Smooth muscle cell (in vitro differentiated cells): ENCODE data around the gene C1orf21. TPM values are rescaled to one million over a fixed set of nuclear protein-coding genes. Genes with fewer than 3 reads are reported as not detected.

Experiments used
- DNase-seq: peaks from one replicate; lab custom pipeline; 2025; ENCODE audit not compliant: unreplicated experiment; lab: John Stamatoyannopoulos, UW
- H2AFZ ChIP-seq: fragments of 200-600 bp; sonication (generic); 2 replicates; pipeline ENCODE4 v1.6.0; 2016; ENCODE audit warnings: antibody characterized with exemption, low read depth, mild to moderate bottlenecking
- H3F3A ChIP-seq: fragments of 200-600 bp; sonication (generic); 2 replicates; pipeline ENCODE4 v1.6.0; 2017; ENCODE audit warnings: antibody characterized with exemption, low read depth
- H3K27ac ChIP-seq: fragments of 200-600 bp; sonication (generic); 2 replicates; pipeline ENCODE4 v1.5.1; 2016; ENCODE audit warnings: low read depth, mild to moderate bottlenecking
- H3K27me3 ChIP-seq: fragments of 200-600 bp; sonication (generic); 2 replicates; pipeline ENCODE4 v1.6.1; 2016; ENCODE audit warnings: low read depth, mild to moderate bottlenecking
- H3K36me3 ChIP-seq: fragments of 200-600 bp; sonication (generic); 2 replicates; pipeline ENCODE4 v1.5.1; 2016; ENCODE audit warnings: low read depth
- H3K4me1 ChIP-seq: fragments of 200-600 bp; sonication (generic); 2 replicates; pipeline ENCODE4 v1.5.1; 2016; ENCODE audit warnings: low read depth
- H3K4me2 ChIP-seq: fragments of 200-600 bp; sonication (generic); 2 replicates; pipeline ENCODE4 v1.6.0; 2016; ENCODE audit warnings: mild to moderate bottlenecking
- H3K4me3 ChIP-seq: fragments of 200-600 bp; sonication (generic); 2 replicates; pipeline ENCODE4 v1.5.1; 2016; ENCODE audit warnings: mild to moderate bottlenecking
- H3K79me2 ChIP-seq: fragments of 200-600 bp; sonication (generic); 2 replicates; pipeline ENCODE4 v1.6.0; 2016; ENCODE audit warnings: low read depth, mild to moderate bottlenecking
- H3K9ac ChIP-seq: fragments of 200-600 bp; sonication (generic); 2 replicates; pipeline ENCODE4 v1.6.0; 2016; ENCODE audit warnings: low read depth
- H3K9me3 ChIP-seq: fragments of 200-600 bp; sonication (generic); replicated peaks from 2 replicates; pipeline ENCODE4 v1.5.1; 2016; ENCODE audit warnings: low read depth
- H4K20me1 ChIP-seq: fragments of 200-600 bp; sonication (generic); 2 replicates; pipeline ENCODE4 v1.6.0; 2016; ENCODE audit warnings: low read depth
- WGBS: methylation state at CpG from one replicate; pipeline ENCODE4 v1.1.7; 2016; ENCODE audit warnings: low lambda C conversion rate; 5-methylcytosine and 5-hydroxymethylcytosine counted together
- polyA plus RNA-seq: library from polyadenylated mRNA; unstranded; fragments of >200 nt; fragmentation: Nextera tagmentation; extraction: Ambion mirVana; gene quantifications from 2 replicates; pipeline ENCODE4 v1.2.1, GENCODE V29; 2016
- total RNA-seq: library from RNA; depleted of rRNA; stranded (reverse); fragments of >200 nt; gene quantifications from 2 replicates; pipeline ENCODE4 v1.2.3, GENCODE V29; 2014
- TF ChIP-seq, protein P1 (sequence below): fragments of 200-600 bp; sonication (generic); IDR thresholded peaks from 2 replicates; pipeline ENCODE4 v1.5.1; 2017; ENCODE audit warnings: borderline replicate concordance, mild to moderate bottlenecking, antibody characterized with exemption; ENCODE audit not compliant: insufficient read depth, poor library complexity, severe bottlenecking

The C1orf21 gene
- total and polyA plus RNA-seq, 2 experiments from 2014 or later, result 24.2 to 39.4 TPM

GRCh38 chr1:184403961-184404726 lies 17.3 kb downstream of the C1orf21 start:
- WGBS, result 97% methylated on average over 3 of the region's 3 CpGs
- no peak overlapping the region for H2AFZ ChIP-seq
- TF ChIP-seq, protein P1, sequence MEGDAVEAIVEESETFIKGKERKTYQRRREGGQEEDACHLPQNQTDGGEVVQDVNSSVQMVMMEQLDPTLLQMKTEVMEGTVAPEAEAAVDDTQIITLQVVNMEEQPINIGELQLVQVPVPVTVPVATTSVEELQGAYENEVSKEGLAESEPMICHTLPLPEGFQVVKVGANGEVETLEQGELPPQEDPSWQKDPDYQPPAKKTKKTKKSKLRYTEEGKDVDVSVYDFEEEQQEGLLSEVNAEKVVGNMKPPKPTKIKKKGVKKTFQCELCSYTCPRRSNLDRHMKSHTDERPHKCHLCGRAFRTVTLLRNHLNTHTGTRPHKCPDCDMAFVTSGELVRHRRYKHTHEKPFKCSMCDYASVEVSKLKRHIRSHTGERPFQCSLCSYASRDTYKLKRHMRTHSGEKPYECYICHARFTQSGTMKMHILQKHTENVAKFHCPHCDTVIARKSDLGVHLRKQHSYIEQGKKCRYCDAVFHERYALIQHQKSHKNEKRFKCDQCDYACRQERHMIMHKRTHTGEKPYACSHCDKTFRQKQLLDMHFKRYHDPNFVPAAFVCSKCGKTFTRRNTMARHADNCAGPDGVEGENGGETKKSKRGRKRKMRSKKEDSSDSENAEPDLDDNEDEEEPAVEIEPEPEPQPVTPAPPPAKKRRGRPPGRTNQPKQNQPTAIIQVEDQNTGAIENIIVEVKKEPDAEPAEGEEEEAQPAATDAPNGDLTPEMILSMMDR, result no peak
- H3K4me3 ChIP-seq, result no peak overlapping the region
- no peak overlapping the region for H3K9ac ChIP-seq
- H4K20me1 ChIP-seq, result peaks cover 76% of the 10 kb centered on the region
- no peaks in the 10 kb centered on the region for H3K36me3 ChIP-seq
- no peak for DNase-seq
- no peaks in the 10 kb centered on the region for H3K27me3 ChIP-seq
- H3K9me3 ChIP-seq, result no peaks in the 10 kb centered on the region
- H3K4me2 ChIP-seq, result no peak overlapping the region
- peaks cover 35% of the 10 kb centered on the region for H3K4me1 ChIP-seq
- peaks cover 78% of the 10 kb centered on the region for H3K79me2 ChIP-seq
- no peak overlapping the region for H3K27ac ChIP-seq
- no peaks in the 10 kb centered on the region for H3F3A ChIP-seq

GRCh38 chr1:184404727-184405027 lies 17.8 kb downstream of the C1orf21 start:
- TF ChIP-seq, protein P1, result no peak
- no peak overlapping the region for H3K4me2 ChIP-seq
- peaks cover 40% of the 10 kb centered on the region for H3K4me1 ChIP-seq
- no peak overlapping the region for H3K27ac ChIP-seq
- H3K9me3 ChIP-seq, result no peaks in the 10 kb centered on the region
- H3F3A ChIP-seq, result no peaks in the 10 kb centered on the region
- peaks cover 76% of the 10 kb centered on the region for H4K20me1 ChIP-seq
- DNase-seq, result no peak
- no peak overlapping the region for H3K4me3 ChIP-seq
- H3K27me3 ChIP-seq, result no peaks in the 10 kb centered on the region
- peaks cover 76% of the 10 kb centered on the region for H3K79me2 ChIP-seq
- H3K36me3 ChIP-seq, result no peaks in the 10 kb centered on the region
- WGBS, result 72% methylated on average over 2 of the region's 2 CpGs
- no peak overlapping the region for H3K9ac ChIP-seq
- no peak overlapping the region for H2AFZ ChIP-seq

- TF ChIP-seq, protein P1, result no peak
- Histone ChIP-seq H3K9me3 (no peaks in the 10 kb centered on the region), H3K4me1 (peaks cover 42% of the 10 kb centered on the region), H3K79me2 (peaks cover 76% of the 10 kb centered on the region), H3K4me3 (no peak overlapping the region), H4K20me1 (peaks cover 79% of the 10 kb centered on the region), H3K9ac (no peak overlapping the region), H3K27ac (no peak overlapping the region), H3K4me2 (no peak overlapping the region), H2AFZ (no peak overlapping the region), H3K27me3 (no peaks in the 10 kb centered on the region), H3K36me3 (no peaks in the 10 kb centered on the region), H3F3A (no peaks in the 10 kb centered on the region)
- no peak for DNase-seq
- WGBS, result 63% methylated on average over 4 of the region's 4 CpGs
Measured at GRCh38 chr1:184405094-184405800, 18.4 kb downstream of the C1orf21 start.
